Measurements from ENCODE around the gene TGFBR2. TPM values are rescaled to one million over a fixed set of nuclear protein-coding genes. Genes with fewer than 3 reads are reported as not detected.

TGFBR2 gene
- total RNA-seq, 1 experiment from 2014 or later = 22.5 TPM

DNA sequence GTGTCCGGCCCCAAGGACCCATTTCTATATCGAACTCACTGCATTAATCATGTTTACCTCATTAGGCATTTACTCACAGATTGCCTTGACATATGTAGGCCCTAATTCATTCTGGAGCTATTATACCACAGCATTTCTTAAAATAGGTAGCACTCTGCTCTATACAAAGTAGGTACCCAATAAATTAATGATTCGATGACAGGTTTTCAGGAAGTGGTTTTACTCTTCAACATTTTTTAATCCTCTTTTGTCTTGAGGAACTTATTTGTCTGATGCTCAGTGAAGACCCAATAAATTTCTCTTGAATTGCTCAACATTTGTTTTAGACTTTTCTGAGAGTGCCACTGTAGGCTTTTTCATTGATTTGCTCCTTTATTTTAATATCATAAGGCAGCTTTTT is 12.1 kb downstream of the TGFBR2 start:
- Histone ChIP-seq H2AFZ (ENCODE audit: low read depth, low read length, poor library complexity, severe bottlenecking) (no peak overlapping the region), H3K79me2 (ENCODE audit: insufficient read depth, low read length) (peaks cover 100% of the 10 kb centered on the region), H3K27me3 (ENCODE audit: insufficient read depth, low read length) (no peaks in the 10 kb centered on the region), H3K9me2 (ENCODE audit: insufficient read depth) (no peaks in the 10 kb centered on the region), H3K9ac (ENCODE audit: low read length) (no peak overlapping the region), H3K4me3 (replicated peaks in 1 of 2; ENCODE audit: low read depth in 1 of 2, low read length in 2 of 2) (no peak overlapping the region), H3K4me2 (ENCODE audit: low read length) (peak overlapping the region; percentile 60), H3K27ac (ENCODE audit: low read depth, low read length) (peak overlapping the region; percentile 95), H3K4me1 (ENCODE audit: control insufficient read depth in 1 of 2, insufficient read depth in 2 of 2, low read length in 2 of 2) (peaks cover 99 to 100% of the 10 kb centered on the region in 2 experiments), H3K36me3 (ENCODE audit: control insufficient read depth in 1 of 2, insufficient read depth in 2 of 2, low read length in 2 of 2) (peaks cover 2 to 5% of the 10 kb centered on the region in 2 experiments; a peak in 1 of 4 replicates), H3K9me3 (ENCODE audit: control insufficient read depth in 1 of 2, insufficient read depth in 1 of 2, low read depth in 1 of 2, low read length in 2 of 2) (no peaks in the 10 kb centered on the region), H4K20me1 (ENCODE audit: insufficient read depth) (peaks cover 7% of the 10 kb centered on the region; the same call in 1 of the 2 replicates)
- RAD21 ChIA-PET (ENCODE audit: low non-redundant PET in 1 of 2, low total read pairs in 2 of 2, uncharacterized antibody in 2 of 2, unreplicated experiment in 2 of 2) = no interaction called here
- BruUV-seq (replicated peaks) = no TSS peak
- POLR2A ChIA-PET = interaction anchor here (1.7 kb wide), 1 partner anchor 12 kb away, joined by 4 read pairs; the partner anchor contains the start of gene TGFBR2
- ATAC-seq (no peak), DNase-seq (ENCODE audit: low read depth, low spot score) (no peak)
- CTCF ChIA-PET = no interaction called here
- intact Hi-C loops (cut with micrococcal nuclease) = no loop called here
- TF ChIP-seq FOSL1 (IDR thresholded peaks at IDR 0.05; ENCODE audit: low read depth) = no peak
- TF ChIP-seq CBX3 (IDR thresholded peaks at IDR 0.05; ENCODE audit: low read depth) = no peak
- TF ChIP-seq POLR2AphosphoS5 (IDR thresholded peaks at IDR 0.05; ENCODE audit: low read depth, low read length) = no peak
- TF ChIP-seq, protein P1, sequence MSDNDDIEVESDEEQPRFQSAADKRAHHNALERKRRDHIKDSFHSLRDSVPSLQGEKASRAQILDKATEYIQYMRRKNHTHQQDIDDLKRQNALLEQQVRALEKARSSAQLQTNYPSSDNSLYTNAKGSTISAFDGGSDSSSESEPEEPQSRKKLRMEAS (IDR thresholded peaks at IDR 0.05) = no peak
- TF ChIP-seq SP1 (IDR thresholded peaks at IDR 0.05; ENCODE audit: low read depth) = no peak
- TF ChIP-seq, protein P2, sequence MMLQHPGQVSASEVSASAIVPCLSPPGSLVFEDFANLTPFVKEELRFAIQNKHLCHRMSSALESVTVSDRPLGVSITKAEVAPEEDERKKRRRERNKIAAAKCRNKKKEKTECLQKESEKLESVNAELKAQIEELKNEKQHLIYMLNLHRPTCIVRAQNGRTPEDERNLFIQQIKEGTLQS (IDR thresholded peaks at IDR 0.05) = no peak
- TF ChIP-seq EZH2 (IDR thresholded peaks at IDR 0.05) = no peak
- no peak for TF ChIP-seq TCF7L2 (IDR thresholded peaks at IDR 0.05; ENCODE audit: borderline replicate concordance, extremely low read depth, insufficient read depth, insufficient read length)
- TF ChIP-seq EGR1 (IDR thresholded peaks at IDR 0.05; ENCODE audit: low read depth) = no peak
- no peak for TF ChIP-seq ZFX (IDR thresholded peaks at IDR 0.05)
- no peak for TF ChIP-seq ELF1 (IDR thresholded peaks at IDR 0.05; ENCODE audit: borderline replicate concordance, low read depth)
- no peak for TF ChIP-seq JUND (IDR thresholded peaks at IDR 0.05)
- no peak for TF ChIP-seq RAD21 (IDR thresholded peaks at IDR 0.05; ENCODE audit: low read depth)
- TF ChIP-seq EZH2phosphoT487 (IDR thresholded peaks at IDR 0.05; ENCODE audit: borderline replicate concordance) = no peak
- TF ChIP-seq, protein P3, sequence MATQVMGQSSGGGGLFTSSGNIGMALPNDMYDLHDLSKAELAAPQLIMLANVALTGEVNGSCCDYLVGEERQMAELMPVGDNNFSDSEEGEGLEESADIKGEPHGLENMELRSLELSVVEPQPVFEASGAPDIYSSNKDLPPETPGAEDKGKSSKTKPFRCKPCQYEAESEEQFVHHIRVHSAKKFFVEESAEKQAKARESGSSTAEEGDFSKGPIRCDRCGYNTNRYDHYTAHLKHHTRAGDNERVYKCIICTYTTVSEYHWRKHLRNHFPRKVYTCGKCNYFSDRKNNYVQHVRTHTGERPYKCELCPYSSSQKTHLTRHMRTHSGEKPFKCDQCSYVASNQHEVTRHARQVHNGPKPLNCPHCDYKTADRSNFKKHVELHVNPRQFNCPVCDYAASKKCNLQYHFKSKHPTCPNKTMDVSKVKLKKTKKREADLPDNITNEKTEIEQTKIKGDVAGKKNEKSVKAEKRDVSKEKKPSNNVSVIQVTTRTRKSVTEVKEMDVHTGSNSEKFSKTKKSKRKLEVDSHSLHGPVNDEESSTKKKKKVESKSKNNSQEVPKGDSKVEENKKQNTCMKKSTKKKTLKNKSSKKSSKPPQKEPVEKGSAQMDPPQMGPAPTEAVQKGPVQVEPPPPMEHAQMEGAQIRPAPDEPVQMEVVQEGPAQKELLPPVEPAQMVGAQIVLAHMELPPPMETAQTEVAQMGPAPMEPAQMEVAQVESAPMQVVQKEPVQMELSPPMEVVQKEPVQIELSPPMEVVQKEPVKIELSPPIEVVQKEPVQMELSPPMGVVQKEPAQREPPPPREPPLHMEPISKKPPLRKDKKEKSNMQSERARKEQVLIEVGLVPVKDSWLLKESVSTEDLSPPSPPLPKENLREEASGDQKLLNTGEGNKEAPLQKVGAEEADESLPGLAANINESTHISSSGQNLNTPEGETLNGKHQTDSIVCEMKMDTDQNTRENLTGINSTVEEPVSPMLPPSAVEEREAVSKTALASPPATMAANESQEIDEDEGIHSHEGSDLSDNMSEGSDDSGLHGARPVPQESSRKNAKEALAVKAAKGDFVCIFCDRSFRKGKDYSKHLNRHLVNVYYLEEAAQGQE (IDR thresholded peaks at IDR 0.05; ENCODE audit: low read depth) = no peak
- no peak for TF ChIP-seq ZNF274 (IDR thresholded peaks at IDR 0.05; ENCODE audit: low read depth, low read length)
- TF ChIP-seq POLR2A (IDR thresholded peaks at IDR 0.05; ENCODE audit: borderline replicate concordance, extremely low read depth, insufficient read depth, insufficient read length) = no peak
